HG03442 (cell line): ENCODE data around the gene ANAPC5.
"Not testable (repeated sequence)": the region's sequence is repeated elsewhere in the genome, so short reads cannot be mapped to it uniquely, and the experiment has no call there.

Source experiments
- ATAC-seq: cut with Tn5 transposase; IDR thresholded peaks from one replicate; pipeline ENCODE4 v1.9.1; 2021; ENCODE audit warnings: mild to moderate bottlenecking, moderate library complexity; ENCODE audit not compliant: unreplicated experiment

ANAPC5 gene

DNA sequence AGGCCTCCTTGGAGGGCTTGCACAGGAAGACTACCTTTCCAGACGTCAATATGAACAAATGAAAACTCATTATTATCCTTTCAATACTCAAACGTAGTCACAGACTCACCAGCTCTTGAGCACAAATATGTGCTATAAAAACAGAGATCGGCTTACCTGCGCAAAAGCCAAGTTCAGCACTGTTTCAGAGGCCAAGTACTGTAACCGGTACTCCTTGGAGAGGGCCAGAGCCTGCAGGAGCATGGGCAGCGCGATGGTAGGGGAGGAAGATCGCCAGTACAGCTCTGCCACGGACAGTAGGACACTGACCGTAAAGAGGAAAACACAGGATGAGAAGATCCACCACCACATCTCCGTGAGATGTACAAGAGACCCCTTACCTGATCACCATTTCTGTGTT is 34.1 kb downstream of the ANAPC5 start:
- no peak for ATAC-seq

DNA sequence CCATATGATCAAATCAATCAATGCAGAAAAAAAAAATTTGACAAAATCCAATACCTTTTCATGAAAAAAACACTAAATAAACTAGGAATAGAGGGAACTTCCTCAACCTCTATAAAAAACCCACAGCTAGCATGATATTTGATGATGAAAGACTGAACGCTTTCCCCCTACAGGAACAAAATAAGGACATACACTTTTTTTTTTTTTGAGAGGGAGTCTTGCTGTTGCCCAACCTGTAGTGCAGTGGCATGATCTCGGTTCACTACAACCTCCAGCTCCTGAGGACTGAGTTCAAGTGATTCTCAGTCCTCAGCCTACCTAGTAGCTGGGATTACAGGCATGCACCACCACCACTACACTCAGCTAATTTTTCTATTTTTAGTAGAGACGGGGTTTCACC is 37.8 kb downstream of the ANAPC5 start:
- no peak for ATAC-seq

DNA sequence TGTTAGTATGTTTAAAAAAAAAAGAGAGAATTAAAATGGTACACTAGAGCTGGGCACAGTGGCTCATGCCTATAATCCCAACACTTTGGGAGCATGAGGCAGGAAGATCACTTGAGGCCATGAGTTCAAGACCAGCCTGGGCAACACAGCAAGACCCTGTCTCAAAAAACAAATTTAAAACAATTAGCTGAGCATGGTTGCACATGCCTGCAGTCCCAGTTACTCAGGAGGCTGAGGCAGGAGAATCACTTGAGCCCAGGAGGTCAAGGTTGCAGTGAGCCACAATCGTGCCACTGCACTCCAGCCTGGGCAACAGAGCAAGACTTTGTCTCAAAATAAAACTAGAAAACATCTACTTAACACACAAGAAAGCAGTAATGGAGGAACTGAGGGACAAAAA is 42.0 kb downstream of the ANAPC5 start:
- not testable (repeated sequence) for ATAC-seq

DNA sequence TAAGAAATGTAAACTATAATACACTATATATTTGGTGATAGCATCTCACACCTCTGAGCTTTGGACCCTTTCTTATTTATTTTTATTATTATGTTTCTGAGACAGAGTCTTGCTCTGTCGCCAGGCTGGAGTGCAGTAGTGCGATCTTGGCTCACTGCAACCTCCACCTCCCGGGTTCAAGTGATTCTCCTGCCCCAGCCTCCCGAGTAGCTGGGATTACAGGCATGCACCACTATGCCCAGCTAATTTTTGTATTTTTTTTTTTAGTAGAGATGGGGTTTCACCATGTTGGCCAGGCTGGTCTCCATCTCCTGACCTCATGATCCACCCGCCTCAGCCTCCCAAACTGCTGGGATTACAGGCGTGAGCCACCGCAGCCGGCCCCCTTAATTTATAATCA is 44.8 kb downstream of the ANAPC5 start:
- ATAC-seq = not testable (repeated sequence)

DNA sequence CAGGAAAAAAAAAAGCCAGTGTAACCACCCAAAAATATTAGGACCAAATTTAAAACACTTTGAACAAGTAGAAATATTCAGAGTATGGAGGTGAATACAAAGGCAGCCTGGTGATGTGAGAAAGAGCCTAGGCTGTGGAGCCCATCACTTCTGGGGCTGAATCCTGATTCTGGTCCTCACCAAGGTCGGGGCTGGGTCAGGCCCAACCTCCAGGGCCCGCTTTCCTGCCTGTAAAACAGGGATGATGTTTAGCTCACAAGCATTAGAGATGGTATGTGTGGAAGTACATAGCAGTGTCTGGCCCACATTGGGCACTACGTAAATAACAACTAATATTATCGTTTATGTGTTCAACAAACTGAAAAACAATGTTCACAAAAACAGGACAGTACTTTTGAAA is 47.9 kb downstream of the ANAPC5 start:
- ATAC-seq = no peak

- ATAC-seq = no peak
Measured at GRCh38 chr12:121301876-121302275, 50.3 kb downstream of the ANAPC5 start.

- no peak for ATAC-seq
Measured at GRCh38 chr12:121300083-121300819, 52.0 kb downstream of the ANAPC5 start.

DNA sequence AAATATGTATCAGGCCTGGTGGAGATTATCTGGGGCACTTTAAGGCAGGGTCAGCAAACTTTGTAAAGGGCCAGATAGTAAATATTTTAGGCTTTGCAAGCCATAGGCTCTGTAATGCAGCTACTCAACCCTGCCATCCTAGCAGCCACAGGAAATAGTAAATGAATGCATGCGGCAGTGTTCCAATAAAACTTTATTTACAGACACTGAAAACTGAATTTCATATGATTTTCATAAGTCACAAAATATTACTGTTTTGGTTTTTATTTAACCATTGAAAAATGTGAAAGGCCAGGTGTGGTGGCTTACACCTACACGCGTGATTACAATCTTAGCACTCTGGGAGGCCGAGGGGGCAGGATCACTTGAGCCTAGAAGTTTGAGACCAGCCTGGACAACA is 52.5 kb downstream of the ANAPC5 start:
- ATAC-seq = no peak

- not testable (repeated sequence) for ATAC-seq
Measured at GRCh38 chr12:121298411-121298810, 53.8 kb downstream of the ANAPC5 start.

GRCh38 chr12:121297435-121297991 is 54.7 kb downstream of the ANAPC5 start:
- no peak for ATAC-seq

DNA sequence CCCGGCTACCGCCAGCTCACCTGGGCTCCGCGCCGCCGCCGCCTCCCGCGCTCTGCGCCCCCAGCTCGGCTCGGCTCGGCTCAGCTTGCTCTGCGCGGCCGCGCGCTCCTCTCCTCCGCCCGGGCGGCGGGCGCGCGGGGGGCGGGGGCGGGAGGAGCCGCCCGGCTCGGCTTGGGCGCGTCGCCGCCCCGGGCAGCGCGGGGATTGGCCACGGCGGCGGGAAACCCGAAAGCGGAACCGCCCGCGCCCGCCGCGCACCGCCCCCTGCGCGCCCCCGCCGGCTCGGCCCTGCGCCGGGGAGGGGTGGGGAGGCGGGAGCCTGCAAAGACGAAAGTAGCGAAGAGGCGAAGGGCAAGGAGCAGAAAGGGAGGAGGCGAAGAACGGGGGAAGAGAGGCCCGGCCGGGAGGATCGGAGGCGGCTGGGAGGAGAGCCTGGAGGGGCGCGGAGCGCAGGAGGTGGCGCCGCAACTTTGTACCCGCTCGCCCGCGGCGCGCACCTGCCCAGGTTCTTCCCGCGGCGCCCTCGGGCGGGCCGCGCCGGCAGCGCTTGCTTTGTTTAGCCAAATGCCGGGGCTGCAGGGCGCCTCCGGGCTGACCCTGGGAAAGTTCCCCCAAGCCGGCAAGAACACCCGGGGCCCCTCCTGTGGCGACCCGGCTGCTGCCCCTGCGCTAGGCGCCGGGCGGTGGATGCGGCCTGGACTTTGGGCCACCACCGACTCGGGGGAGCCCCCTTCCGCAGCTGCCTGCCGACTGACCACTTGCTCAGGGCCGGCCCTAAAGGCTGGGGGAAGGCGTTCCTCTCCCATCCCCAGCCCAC is 55.4 kb downstream of the ANAPC5 start, which contains the start of gene CAMKK2:
TSS of gene CAMKK2 (minus strand) at position 92 of the 817 bp plus-strand sequence. CDS start 22,183 bp downstream, outside the sequence.
- peak; percentile 66 for ATAC-seq

GRCh38 chr12:121295746-121296617 is 56.2 kb downstream of the ANAPC5 start:
- peak; percentile 32 for ATAC-seq

GRCh38 chr12:121295116-121295745 is 57.0 kb downstream of the ANAPC5 start:
- ATAC-seq = no peak

- ATAC-seq = no peak
Measured at GRCh38 chr12:121294151-121294889, 57.9 kb downstream of the ANAPC5 start.

- no peak for ATAC-seq
Measured at GRCh38 chr12:121293603-121294002, 58.6 kb downstream of the ANAPC5 start.

DNA sequence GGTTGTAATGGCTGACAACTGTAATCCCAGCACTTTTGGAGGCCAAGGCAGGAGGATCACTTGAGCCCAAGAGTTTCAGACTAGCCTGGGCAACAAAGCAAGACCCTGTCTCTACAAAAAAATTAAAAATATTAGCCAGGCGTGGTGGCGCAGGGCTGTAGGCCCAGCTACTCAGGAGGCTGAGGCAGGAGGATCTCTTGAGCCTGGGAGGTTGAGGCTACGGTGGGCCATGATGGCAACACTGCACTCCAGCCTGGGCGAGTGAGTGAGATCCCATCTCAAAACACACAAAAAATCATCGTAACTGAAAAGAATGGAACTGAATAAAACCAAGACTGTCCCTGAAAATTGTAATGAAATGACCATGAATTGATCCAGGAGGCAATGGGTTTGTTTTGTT is 61.8 kb downstream of the ANAPC5 start:
- no peak for ATAC-seq

DNA sequence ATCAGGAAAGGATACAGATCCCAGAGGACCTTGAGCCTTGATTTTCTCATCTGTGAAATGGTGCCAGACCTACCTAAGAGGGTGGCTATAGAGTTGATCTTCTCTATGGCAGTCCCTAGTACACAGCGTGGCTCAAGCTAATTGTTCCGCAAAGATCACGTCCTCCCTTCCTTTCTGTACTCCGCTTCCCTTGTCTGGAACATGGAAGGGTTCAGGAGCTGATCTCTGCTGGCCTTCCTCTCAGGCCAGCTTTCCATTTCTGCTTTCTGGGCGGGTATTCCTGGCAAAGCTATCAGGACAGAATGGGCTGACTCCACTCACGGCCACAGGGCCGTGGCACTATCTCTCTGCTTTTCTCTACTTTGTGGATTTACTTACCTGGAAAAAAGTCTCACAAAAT is 62.2 kb downstream of the ANAPC5 start:
- no peak for ATAC-seq

- no peak for ATAC-seq
Measured at GRCh38 chr12:121288986-121289385, 63.2 kb downstream of the ANAPC5 start.

- no peak for ATAC-seq
Measured at GRCh38 chr12:121288158-121288845, 63.9 kb downstream of the ANAPC5 start.
